ENCODE measurements around the gene SLC66A1.

DNA sequence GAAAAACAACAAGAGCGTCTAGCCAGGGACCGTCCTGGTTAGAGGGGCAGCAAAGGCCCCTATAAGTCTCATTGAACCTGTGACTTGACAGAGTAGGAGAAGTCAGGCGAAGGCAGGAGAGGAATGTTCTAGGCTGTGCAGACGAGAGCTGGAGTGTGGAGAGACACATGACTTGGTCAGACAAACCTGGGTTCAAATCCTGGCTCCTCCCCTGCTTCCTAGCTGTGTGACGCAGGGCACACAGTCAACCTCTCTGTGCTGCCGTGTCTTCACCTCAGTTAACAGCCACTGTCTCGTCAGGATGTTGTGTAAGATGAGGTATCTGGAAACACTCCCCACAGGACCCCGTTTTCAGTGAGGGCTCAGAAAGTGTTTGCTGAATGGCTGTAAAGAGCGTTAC is 15.6 kb downstream of the SLC66A1 start:
- TF ChIP-seq, protein P1, sequence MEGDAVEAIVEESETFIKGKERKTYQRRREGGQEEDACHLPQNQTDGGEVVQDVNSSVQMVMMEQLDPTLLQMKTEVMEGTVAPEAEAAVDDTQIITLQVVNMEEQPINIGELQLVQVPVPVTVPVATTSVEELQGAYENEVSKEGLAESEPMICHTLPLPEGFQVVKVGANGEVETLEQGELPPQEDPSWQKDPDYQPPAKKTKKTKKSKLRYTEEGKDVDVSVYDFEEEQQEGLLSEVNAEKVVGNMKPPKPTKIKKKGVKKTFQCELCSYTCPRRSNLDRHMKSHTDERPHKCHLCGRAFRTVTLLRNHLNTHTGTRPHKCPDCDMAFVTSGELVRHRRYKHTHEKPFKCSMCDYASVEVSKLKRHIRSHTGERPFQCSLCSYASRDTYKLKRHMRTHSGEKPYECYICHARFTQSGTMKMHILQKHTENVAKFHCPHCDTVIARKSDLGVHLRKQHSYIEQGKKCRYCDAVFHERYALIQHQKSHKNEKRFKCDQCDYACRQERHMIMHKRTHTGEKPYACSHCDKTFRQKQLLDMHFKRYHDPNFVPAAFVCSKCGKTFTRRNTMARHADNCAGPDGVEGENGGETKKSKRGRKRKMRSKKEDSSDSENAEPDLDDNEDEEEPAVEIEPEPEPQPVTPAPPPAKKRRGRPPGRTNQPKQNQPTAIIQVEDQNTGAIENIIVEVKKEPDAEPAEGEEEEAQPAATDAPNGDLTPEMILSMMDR (IDR thresholded peaks at IDR 0.05) = no peak
- no peak for TF ChIP-seq POLR2A (IDR thresholded peaks at IDR 0.05)
